ENCODE measurements around the gene TIGD3.

- no peak for TF ChIP-seq POLR2A (IDR thresholded peaks at IDR 0.05)
- TF ChIP-seq EP300 (IDR thresholded peaks at IDR 0.05; ENCODE audit: low read depth), result no peak
These were observed 49.7 kb downstream of the TIGD3 start for GRCh38 chr11:65404210-65404609.
